ENCODE results near the gene TSPAN32.

The TSPAN32 gene

DNA sequence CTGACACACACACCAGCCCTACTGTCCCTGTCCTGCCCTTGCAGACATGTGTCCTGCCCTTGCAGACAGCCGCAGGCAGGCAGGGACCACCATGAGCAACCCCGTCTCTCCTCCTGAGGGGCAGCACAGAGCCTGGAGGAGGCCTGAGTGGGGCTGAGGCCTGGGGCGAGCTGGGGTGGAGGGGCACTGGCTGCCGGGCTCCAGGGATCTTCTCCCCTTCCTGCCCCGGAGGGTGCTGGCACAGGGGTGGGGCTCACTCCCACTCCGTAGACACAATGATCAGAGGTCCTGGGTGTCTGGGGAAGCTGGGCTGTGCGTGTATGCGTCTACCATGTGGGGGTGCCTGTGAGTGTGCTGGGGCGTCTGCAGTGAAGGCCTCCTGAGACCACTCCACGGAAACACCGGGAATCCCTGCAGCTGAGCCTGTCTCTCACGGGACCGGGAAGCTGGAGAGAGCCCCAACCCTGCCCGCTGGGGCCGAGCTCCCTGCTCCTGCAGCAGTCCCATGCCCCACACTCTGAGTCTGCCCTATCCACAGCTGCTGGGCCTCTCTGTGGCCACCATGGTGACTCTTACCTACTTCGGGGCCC, 588 bp downstream of the TSPAN32 start (continued):
- TF ChIP-seq, protein P1, sequence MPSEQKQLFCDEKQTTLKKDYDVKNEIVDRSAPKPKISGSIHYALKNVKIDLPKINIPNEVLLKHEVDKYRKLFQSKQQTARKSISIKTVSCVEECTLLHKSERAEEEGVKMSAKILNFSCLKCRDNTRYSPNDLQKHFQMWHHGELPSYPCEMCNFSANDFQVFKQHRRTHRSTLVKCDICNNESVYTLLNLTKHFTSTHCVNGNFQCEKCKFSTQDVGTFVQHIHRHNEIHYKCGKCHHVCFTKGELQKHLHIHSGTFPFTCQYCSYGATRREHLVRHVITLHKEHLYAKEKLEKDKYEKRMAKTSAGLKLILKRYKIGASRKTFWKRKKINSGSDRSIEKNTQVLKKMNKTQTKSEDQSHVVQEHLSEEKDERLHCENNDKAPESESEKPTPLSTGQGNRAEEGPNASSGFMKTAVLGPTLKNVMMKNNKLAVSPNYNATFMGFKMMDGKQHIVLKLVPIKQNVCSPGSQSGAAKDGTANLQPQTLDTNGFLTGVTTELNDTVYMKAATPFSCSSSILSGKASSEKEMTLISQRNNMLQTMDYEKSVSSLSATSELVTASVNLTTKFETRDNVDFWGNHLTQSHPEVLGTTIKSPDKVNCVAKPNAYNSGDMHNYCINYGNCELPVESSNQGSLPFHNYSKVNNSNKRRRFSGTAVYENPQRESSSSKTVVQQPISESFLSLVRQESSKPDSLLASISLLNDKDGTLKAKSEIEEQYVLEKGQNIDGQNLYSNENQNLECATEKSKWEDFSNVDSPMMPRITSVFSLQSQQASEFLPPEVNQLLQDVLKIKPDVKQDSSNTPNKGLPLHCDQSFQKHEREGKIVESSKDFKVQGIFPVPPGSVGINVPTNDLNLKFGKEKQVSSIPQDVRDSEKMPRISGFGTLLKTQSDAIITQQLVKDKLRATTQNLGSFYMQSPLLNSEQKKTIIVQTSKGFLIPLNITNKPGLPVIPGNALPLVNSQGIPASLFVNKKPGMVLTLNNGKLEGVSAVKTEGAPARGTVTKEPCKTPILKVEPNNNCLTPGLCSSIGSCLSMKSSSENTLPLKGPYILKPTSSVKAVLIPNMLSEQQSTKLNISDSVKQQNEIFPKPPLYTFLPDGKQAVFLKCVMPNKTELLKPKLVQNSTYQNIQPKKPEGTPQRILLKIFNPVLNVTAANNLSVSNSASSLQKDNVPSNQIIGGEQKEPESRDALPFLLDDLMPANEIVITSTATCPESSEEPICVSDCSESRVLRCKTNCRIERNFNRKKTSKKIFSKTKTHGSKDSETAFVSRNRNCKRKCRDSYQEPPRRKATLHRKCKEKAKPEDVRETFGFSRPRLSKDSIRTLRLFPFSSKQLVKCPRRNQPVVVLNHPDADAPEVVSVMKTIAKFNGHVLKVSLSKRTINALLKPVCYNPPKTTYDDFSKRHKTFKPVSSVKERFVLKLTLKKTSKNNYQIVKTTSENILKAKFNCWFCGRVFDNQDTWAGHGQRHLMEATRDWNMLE (tag by site-specific recombination; conservative IDR thresholded peaks at IDR 0.05; ENCODE audit: low read depth): no peak

DNA sequence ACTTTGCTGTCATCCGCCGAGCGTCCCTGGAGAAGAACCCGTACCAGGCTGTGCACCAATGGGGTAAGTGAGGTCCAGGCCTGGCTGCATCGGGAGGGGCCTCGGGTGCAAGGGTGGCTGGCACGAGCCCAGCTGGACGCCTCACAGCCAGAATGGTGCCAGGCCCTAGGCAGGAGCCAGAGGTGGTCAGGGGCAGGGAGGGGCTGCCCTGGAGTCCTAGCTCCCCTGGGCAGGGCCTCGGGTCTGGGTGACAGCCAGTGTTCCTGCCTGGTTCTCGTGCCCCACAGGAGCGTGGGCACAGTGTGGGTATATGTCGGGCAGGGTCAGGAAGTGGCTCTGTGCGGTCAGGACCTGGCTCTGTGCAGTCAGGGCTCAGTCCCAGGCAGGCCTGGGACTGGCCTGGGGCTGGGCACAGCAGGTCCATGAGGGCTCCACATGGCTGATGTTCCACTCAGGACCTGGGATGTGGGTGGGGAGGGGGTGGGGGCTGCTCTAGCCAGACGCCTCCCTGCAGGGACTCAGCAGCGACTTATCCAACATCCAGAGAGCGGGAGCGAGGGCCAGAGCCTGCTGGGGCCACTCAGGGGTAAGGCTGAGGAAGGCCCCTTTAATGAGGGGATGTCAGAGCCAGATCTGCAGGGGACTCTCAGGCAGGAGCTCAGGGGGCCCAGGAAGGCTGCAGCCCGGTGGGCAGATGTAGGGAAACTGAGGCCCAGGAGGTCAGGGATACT, 1.2 kb downstream of the TSPAN32 start:
- CTCF ChIA-PET: interaction anchor here (1.3 to 9.4 kb wide), 2 partner anchors 26 to 118 kb away, joined by 3 to 297 read pairs; no protein-coding TSS in a partner anchor
- Histone ChIP-seq H3K4me3 (ENCODE audit: low read depth, low read length) (no peak overlapping the region), H3K36me3 (ENCODE audit: control insufficient read depth in 2 of 2, insufficient read depth in 1 of 2, low read length in 2 of 2) (no peaks in the 10 kb centered on the region), H3K27ac (ENCODE audit: extremely low read depth, low read depth, low read length) (no peak overlapping the region), H3K4me1 (ENCODE audit: control insufficient read depth, insufficient read depth, low read length) (no peaks in the 10 kb centered on the region), H3K9me3 (ENCODE audit: control insufficient read depth, insufficient read depth, low read depth, low read length) (no peaks in the 10 kb centered on the region)
- no peak for TF ChIP-seq ZNF157 (tag by site-specific recombination; IDR thresholded peaks at IDR 0.05)
- no peak for TF ChIP-seq ZBTB48 (tag by site-specific recombination; IDR thresholded peaks at IDR 0.05)
- TF ChIP-seq GLIS2 (tag by site-specific recombination; IDR thresholded peaks at IDR 0.05): no peak
- TF ChIP-seq IKZF3 (tag by site-specific recombination; IDR thresholded peaks at IDR 0.05): no peak
- TF ChIP-seq EGR2 (tag by site-specific recombination; IDR thresholded peaks at IDR 0.05; ENCODE audit: low read depth): no peak
- TF ChIP-seq ZNF747 (tag by site-specific recombination; IDR thresholded peaks at IDR 0.05): no peak
- no peak for TF ChIP-seq WT1 (tag by site-specific recombination; IDR thresholded peaks at IDR 0.05)
- TF ChIP-seq, protein P2, sequence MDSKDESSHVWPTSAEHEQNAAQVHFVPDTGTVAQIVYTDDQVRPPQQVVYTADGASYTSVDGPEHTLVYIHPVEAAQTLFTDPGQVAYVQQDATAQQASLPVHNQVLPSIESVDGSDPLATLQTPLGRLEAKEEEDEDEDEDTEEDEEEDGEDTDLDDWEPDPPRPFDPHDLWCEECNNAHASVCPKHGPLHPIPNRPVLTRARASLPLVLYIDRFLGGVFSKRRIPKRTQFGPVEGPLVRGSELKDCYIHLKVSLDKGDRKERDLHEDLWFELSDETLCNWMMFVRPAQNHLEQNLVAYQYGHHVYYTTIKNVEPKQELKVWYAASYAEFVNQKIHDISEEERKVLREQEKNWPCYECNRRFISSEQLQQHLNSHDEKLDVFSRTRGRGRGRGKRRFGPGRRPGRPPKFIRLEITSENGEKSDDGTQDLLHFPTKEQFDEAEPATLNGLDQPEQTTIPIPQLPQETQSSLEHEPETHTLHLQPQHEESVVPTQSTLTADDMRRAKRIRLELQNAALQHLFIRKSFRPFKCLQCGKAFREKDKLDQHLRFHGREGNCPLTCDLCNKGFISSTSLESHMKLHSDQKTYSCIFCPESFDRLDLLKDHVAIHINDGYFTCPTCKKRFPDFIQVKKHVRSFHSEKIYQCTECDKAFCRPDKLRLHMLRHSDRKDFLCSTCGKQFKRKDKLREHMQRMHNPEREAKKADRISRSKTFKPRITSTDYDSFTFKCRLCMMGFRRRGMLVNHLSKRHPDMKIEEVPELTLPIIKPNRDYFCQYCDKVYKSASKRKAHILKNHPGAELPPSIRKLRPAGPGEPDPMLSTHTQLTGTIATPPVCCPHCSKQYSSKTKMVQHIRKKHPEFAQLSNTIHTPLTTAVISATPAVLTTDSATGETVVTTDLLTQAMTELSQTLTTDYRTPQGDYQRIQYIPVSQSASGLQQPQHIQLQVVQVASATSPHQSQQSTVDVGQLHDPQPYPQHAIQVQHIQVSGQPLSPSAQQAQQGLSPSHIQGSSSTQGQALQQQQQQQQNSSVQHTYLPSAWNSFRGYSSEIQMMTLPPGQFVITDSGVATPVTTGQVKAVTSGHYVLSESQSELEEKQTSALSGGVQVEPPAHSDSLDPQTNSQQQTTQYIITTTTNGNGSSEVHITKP (tag by site-specific recombination; IDR thresholded peaks at IDR 0.05): no peak
- TF ChIP-seq, protein P3, sequence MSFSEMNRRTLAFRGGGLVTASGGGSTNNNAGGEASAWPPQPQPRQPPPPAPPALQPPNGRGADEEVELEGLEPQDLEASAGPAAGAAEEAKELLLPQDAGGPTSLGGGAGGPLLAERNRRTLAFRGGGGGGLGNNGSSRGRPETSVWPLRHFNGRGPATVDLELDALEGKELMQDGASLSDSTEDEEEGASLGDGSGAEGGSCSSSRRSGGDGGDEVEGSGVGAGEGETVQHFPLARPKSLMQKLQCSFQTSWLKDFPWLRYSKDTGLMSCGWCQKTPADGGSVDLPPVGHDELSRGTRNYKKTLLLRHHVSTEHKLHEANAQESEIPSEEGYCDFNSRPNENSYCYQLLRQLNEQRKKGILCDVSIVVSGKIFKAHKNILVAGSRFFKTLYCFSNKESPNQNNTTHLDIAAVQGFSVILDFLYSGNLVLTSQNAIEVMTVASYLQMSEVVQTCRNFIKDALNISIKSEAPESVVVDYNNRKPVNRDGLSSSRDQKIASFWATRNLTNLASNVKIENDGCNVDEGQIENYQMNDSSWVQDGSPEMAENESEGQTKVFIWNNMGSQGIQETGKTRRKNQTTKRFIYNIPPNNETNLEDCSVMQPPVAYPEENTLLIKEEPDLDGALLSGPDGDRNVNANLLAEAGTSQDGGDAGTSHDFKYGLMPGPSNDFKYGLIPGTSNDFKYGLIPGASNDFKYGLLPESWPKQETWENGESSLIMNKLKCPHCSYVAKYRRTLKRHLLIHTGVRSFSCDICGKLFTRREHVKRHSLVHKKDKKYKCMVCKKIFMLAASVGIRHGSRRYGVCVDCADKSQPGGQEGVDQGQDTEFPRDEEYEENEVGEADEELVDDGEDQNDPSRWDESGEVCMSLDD (tag by site-specific recombination; IDR thresholded peaks at IDR 0.05): no peak
- TF ChIP-seq, protein P4, sequence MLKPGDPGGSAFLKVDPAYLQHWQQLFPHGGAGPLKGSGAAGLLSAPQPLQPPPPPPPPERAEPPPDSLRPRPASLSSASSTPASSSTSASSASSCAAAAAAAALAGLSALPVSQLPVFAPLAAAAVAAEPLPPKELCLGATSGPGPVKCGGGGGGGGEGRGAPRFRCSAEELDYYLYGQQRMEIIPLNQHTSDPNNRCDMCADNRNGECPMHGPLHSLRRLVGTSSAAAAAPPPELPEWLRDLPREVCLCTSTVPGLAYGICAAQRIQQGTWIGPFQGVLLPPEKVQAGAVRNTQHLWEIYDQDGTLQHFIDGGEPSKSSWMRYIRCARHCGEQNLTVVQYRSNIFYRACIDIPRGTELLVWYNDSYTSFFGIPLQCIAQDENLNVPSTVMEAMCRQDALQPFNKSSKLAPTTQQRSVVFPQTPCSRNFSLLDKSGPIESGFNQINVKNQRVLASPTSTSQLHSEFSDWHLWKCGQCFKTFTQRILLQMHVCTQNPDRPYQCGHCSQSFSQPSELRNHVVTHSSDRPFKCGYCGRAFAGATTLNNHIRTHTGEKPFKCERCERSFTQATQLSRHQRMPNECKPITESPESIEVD (tag by site-specific recombination; IDR thresholded peaks at IDR 0.05): no peak
- no peak for TF ChIP-seq ZNF558 (tag by site-specific recombination; IDR thresholded peaks at IDR 0.05)
- no peak for TF ChIP-seq GFI1B (tag by site-specific recombination; IDR thresholded peaks at IDR 0.05)
- TF ChIP-seq ZNF785 (tag by site-specific recombination; IDR thresholded peaks at IDR 0.05): no peak
- TF ChIP-seq, protein P5, sequence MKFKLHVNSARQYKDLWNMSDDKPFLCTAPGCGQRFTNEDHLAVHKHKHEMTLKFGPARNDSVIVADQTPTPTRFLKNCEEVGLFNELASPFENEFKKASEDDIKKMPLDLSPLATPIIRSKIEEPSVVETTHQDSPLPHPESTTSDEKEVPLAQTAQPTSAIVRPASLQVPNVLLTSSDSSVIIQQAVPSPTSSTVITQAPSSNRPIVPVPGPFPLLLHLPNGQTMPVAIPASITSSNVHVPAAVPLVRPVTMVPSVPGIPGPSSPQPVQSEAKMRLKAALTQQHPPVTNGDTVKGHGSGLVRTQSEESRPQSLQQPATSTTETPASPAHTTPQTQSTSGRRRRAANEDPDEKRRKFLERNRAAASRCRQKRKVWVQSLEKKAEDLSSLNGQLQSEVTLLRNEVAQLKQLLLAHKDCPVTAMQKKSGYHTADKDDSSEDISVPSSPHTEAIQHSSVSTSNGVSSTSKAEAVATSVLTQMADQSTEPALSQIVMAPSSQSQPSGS (tag by site-specific recombination; IDR thresholded peaks at IDR 0.05; ENCODE audit: low read depth): no peak
- POLR2A ChIA-PET: no interaction called here
